Keratinocyte (primary cell): ENCODE data around the gene ERCC6.

Experiments used
- CTCF ChIP-seq, 3 experiments: IDR thresholded peaks in 1 of 3; conservative IDR thresholded peaks in 1 of 3; optimal IDR thresholded peaks in 1 of 3; 2 replicates in 2 of 3; 3 replicates in 1 of 3; pipeline versions ENCODE3 to v1.5.1; 2011; ENCODE audit warnings: low read length in 3 of 3, mild to moderate bottlenecking in 3 of 3, moderate library complexity in 2 of 3, control low read depth in 1 of 3, inconsistent platforms in 1 of 3; ENCODE audit not compliant: insufficient read depth in 2 of 3; ENCODE audit errors: extremely low read depth in 1 of 3
- EZH2 ChIP-seq: IDR thresholded peaks from one replicate; pipeline ENCODE4 v1.6.1; 2012; ENCODE audit warnings: inconsistent platforms, mild to moderate bottlenecking, low read length, moderate library complexity

DNA sequence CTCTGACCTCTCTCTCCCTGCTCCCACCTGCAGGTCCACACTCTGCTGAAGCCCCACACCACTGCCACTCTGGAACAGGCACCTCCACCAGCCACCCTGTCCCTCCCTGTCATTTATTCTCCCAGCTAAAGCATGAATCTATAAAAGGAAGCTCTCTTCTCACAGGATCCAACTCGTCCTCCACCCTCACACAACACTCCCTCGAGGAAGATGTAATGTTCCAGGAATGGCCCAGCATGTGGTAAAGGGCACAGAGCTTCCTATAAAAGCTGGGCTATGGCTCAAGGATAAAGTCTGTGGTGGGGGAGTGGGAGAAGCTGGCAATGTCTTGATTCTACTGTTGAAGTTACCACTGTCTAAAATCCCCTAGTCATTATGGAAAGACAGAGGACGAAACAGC is 67.4 kb downstream of the ERCC6 start:
- TF ChIP-seq EZH2 (no peak), CTCF (optimal IDR thresholded peaks at IDR 0.05 in 1 of 3, IDR thresholded peaks at IDR 0.05 in 1 of 3, conservative IDR thresholded peaks at IDR 0.05 in 1 of 3; ENCODE audit: extremely low read depth in 1 of 3, insufficient read depth in 2 of 3, low read length in 3 of 3) (no peak)
